Activated effector memory CD4-positive, alpha-beta T cell treated with anti-CD3 and anti-CD28 coated beads, Interleukin-2, amount 50 U/mL, for 16 hours (primary cell): ENCODE data around the gene PLAAT4.

Experiments used
- DNase-seq: peaks from one replicate; pipeline ENCODE4 v3.0.0-alpha.2; 2020

PLAAT4 gene

GRCh38 chr11:63536669-63537292 is at the start of gene PLAAT4:
Gene PLAAT4 (plus strand): TSS chr11:63536808. CDS start chr11:63536869, 61 bp downstream.
- peak; percentile 72 for DNase-seq

GRCh38 chr11:63488789-63489188 is 47.8 kb upstream of the PLAAT4 start:
- no peak for DNase-seq

- no peak for DNase-seq
Observed at GRCh38 chr11:63489879-63490278, 46.7 kb upstream of the PLAAT4 start.

GRCh38 chr11:63490551-63491239 is 45.9 kb upstream of the PLAAT4 start, which contains the start of gene PLAAT5:
Gene PLAAT5 (minus strand): TSS chr11:63491167. CDS start chr11:63491034, 133 bp downstream.
- DNase-seq: no peak

- DNase-seq: no peak
Observed at GRCh38 chr11:63491240-63491587, 45.4 kb upstream of the PLAAT4 start.

GRCh38 chr11:63491636-63492372 is 44.8 kb upstream of the PLAAT4 start:
- no peak for DNase-seq

GRCh38 chr11:63492441-63492840 is 44.2 kb upstream of the PLAAT4 start:
- DNase-seq: no peak

GRCh38 chr11:63493127-63493526 is 43.5 kb upstream of the PLAAT4 start:
- DNase-seq: no peak

GRCh38 chr11:63494975-63495374 is 41.6 kb upstream of the PLAAT4 start:
- no peak for DNase-seq

GRCh38 chr11:63499874-63500273 is 36.7 kb upstream of the PLAAT4 start:
- no peak for DNase-seq

GRCh38 chr11:63501236-63501635 is 35.4 kb upstream of the PLAAT4 start:
- DNase-seq: no peak

GRCh38 chr11:63502252-63502820 is 34.3 kb upstream of the PLAAT4 start:
- DNase-seq: no peak

- DNase-seq: no peak
Observed at GRCh38 chr11:63503492-63503891, 33.1 kb upstream of the PLAAT4 start.

GRCh38 chr11:63504054-63504453 is 32.6 kb upstream of the PLAAT4 start:
- no peak for DNase-seq

- DNase-seq: no peak
Observed at GRCh38 chr11:63504933-63505586, 31.5 kb upstream of the PLAAT4 start.

GRCh38 chr11:63505857-63506528 is 30.6 kb upstream of the PLAAT4 start, which contains the start of gene LGALS12:
Gene LGALS12 (plus strand): TSS chr11:63506084. CDS start chr11:63506459, 375 bp downstream.
- DNase-seq: no peak

GRCh38 chr11:63506876-63507275 is 29.7 kb upstream of the PLAAT4 start:
- no peak for DNase-seq

GRCh38 chr11:63507511-63507910 is 29.1 kb upstream of the PLAAT4 start:
- no peak for DNase-seq

- no peak for DNase-seq
Observed at GRCh38 chr11:63508009-63508408, 28.6 kb upstream of the PLAAT4 start.

GRCh38 chr11:63508745-63509144 is 27.9 kb upstream of the PLAAT4 start:
- DNase-seq: no peak

- no peak for DNase-seq
Observed at GRCh38 chr11:63510360-63511047, 26.1 kb upstream of the PLAAT4 start.
